H9 (cell line): ENCODE data around the gene BICD2. TPM values are rescaled to one million over a fixed set of nuclear protein-coding genes. Genes with fewer than 3 reads are reported as not detected.

Source experiments
- DNase-seq: peaks from one replicate; pipeline ENCODE4 v3.0.0-alpha.2; 2017
- H2AFZ ChIP-seq: one replicate; pipeline ENCODE4 v1.6.1; 2013; ENCODE audit warnings: mild to moderate bottlenecking, low read length, control low read depth, moderate library complexity
- H2AK5ac ChIP-seq: 2 replicates; pipeline ENCODE4 v1.6.1; 2013; ENCODE audit warnings: low read length, control low read depth, mixed read lengths; ENCODE audit not compliant: insufficient read length
- H2BK120ac ChIP-seq: one replicate; pipeline ENCODE4 v1.6.1; 2013; ENCODE audit warnings: low read depth, mild to moderate bottlenecking, low read length, control low read depth, inconsistent platforms; ENCODE audit not compliant: poor library complexity, severe bottlenecking
- H2BK12ac ChIP-seq: 2 replicates; pipeline ENCODE4 v1.6.1; 2013; ENCODE audit warnings: low read length, control low read depth, mixed read lengths, low read depth; ENCODE audit not compliant: insufficient read length
- H2BK15ac ChIP-seq: 2 replicates; pipeline ENCODE4 v1.6.1; 2013; ENCODE audit warnings: low read depth, low read length, control low read depth
- H2BK20ac ChIP-seq: one replicate; pipeline ENCODE4 v1.6.1; 2013; ENCODE audit warnings: low read depth, mild to moderate bottlenecking, low read length, control low read depth, inconsistent platforms; ENCODE audit not compliant: poor library complexity, severe bottlenecking
- H2BK5ac ChIP-seq: 2 replicates; pipeline ENCODE4 v1.6.1; 2013; ENCODE audit warnings: low read length, control low read depth, mixed read lengths; ENCODE audit not compliant: insufficient read length
- H3K14ac ChIP-seq: 2 replicates; pipeline ENCODE4 v1.6.1; 2013; ENCODE audit warnings: low read length, control low read depth; ENCODE audit not compliant: insufficient read depth
- H3K18ac ChIP-seq: 2 replicates; pipeline ENCODE4 v1.6.1; 2013; ENCODE audit warnings: low read depth, mild to moderate bottlenecking, mixed read lengths, low read length, control low read depth; ENCODE audit not compliant: insufficient read length
- H3K23ac ChIP-seq: 2 replicates; pipeline ENCODE4 v1.6.1; 2013; ENCODE audit warnings: low read length, control low read depth, mixed read lengths, low read depth; ENCODE audit not compliant: insufficient read length
- H3K23me2 ChIP-seq: 2 replicates; pipeline ENCODE4 v1.6.1; 2013; ENCODE audit warnings: low read depth, mild to moderate bottlenecking, mixed read lengths, low read length, control low read depth; ENCODE audit not compliant: insufficient read length, poor library complexity, severe bottlenecking
- H3K27ac ChIP-seq: 2 replicates; pipeline ENCODE4 v1.5.1; 2013; ENCODE audit warnings: low read length, control low read depth, mixed read lengths, low read depth; ENCODE audit not compliant: insufficient read length
- H3K27me3 ChIP-seq: 2 replicates; pipeline ENCODE4 v1.6.1; 2013; ENCODE audit warnings: low read length, control low read depth, inconsistent platforms; ENCODE audit not compliant: insufficient read depth
- H3K4ac ChIP-seq: 2 replicates; pipeline ENCODE4 v1.6.1; 2013; ENCODE audit warnings: low read depth, mild to moderate bottlenecking, control low read depth, inconsistent platforms, low read length, moderate library complexity
- H3K4me1 ChIP-seq: 2 replicates; pipeline ENCODE4 v1.6.1; 2013; ENCODE audit warnings: low read length, control low read depth, inconsistent platforms; ENCODE audit not compliant: insufficient read depth
- H3K4me2 ChIP-seq: 2 replicates; pipeline ENCODE4 v1.6.1; 2013; ENCODE audit warnings: low read length, control low read depth, mixed read lengths; ENCODE audit not compliant: insufficient read length, insufficient read depth
- H3K56ac ChIP-seq: 2 replicates; pipeline ENCODE4 v1.6.1; 2013; ENCODE audit warnings: low read depth, mild to moderate bottlenecking, mixed read lengths, low read length, control low read depth; ENCODE audit not compliant: insufficient read length
- H3K79me1 ChIP-seq: 2 replicates; pipeline ENCODE4 v1.6.1; 2013; ENCODE audit warnings: low read depth, mild to moderate bottlenecking, moderate library complexity, low read length, control low read depth, inconsistent platforms; ENCODE audit not compliant: insufficient read depth, poor library complexity, severe bottlenecking
- H3K79me2 ChIP-seq: 2 replicates; pipeline ENCODE4 v1.6.1; 2013; ENCODE audit warnings: low read length, control low read depth, inconsistent platforms; ENCODE audit not compliant: insufficient read depth
- H3K9ac ChIP-seq: 2 replicates; pipeline ENCODE4 v1.6.1; 2013; ENCODE audit warnings: low read length, control low read depth, mixed read lengths; ENCODE audit not compliant: insufficient read length; ENCODE audit errors: extremely low read depth
- H3K9me3 ChIP-seq: one replicate; pipeline ENCODE4 v1.6.1; 2013; ENCODE audit warnings: low read depth, low read length, inconsistent platforms; ENCODE audit not compliant: control insufficient read depth
- H3T11ph ChIP-seq: one replicate; pipeline ENCODE4 v1.6.1; 2013; ENCODE audit warnings: mild to moderate bottlenecking, low read length, control low read depth, inconsistent platforms
- H4K20me1 ChIP-seq: one replicate; pipeline ENCODE4 v1.6.1; 2013; ENCODE audit not compliant: control insufficient read depth, insufficient read length, insufficient read depth
- H4K5ac ChIP-seq: 2 replicates; pipeline ENCODE4 v1.6.1; 2013; ENCODE audit warnings: low read depth, mild to moderate bottlenecking, mixed read lengths, low read length, control low read depth; ENCODE audit not compliant: insufficient read length
- H4K8ac ChIP-seq: replicated peaks from 2 replicates; pipeline ENCODE4 v1.6.1; 2013; ENCODE audit warnings: low read length, control low read depth, mixed read lengths, low read depth; ENCODE audit not compliant: insufficient read length
- H4K91ac ChIP-seq: 2 replicates; pipeline ENCODE4 v1.6.1; 2013; ENCODE audit warnings: low read depth, mild to moderate bottlenecking, moderate library complexity, mixed read lengths, low read length, control low read depth; ENCODE audit not compliant: insufficient read length
- H3K27ac Mint-ChIP-seq, 3 experiments: 2 replicates in 2 of 3; 3 replicates in 1 of 3; pipeline ENCODE4 v1.8.0; 2020 to 2021; ENCODE audit warnings: mixed read lengths in 3 of 3, mild to moderate bottlenecking in 1 of 3, moderate library complexity in 1 of 3
- H3K27me3 Mint-ChIP-seq: 2 replicates; pipeline ENCODE4 v1.8.0; 2021; ENCODE audit warnings: low read depth, mild to moderate bottlenecking, moderate library complexity, mixed read lengths
- H3K36me3 Mint-ChIP-seq, 3 experiments: 2 replicates in 2 of 3; 3 replicates in 1 of 3; pipeline ENCODE4 v1.8.0; 2020 to 2021; ENCODE audit warnings: low read depth in 3 of 3, mixed read lengths in 3 of 3; ENCODE audit not compliant: insufficient read depth in 1 of 3
- H3K4me1 Mint-ChIP-seq, 2 experiments: 2 replicates each; pipeline ENCODE4 v1.8.0; 2020; ENCODE audit warnings: mixed read lengths in 2 of 2
- H3K4me3 Mint-ChIP-seq, 2 experiments: 2 replicates in 1 of 2; 3 replicates in 1 of 2; pipeline ENCODE4 v1.8.0; 2020 to 2021; ENCODE audit warnings: mild to moderate bottlenecking in 2 of 2, mixed read lengths in 2 of 2, moderate library complexity in 1 of 2
- H3K9me3 Mint-ChIP-seq, 2 experiments: 2 replicates in 1 of 2; 3 replicates in 1 of 2; pipeline ENCODE4 v1.8.0; 2020; ENCODE audit warnings: mild to moderate bottlenecking in 2 of 2, mixed read lengths in 2 of 2, moderate library complexity in 1 of 2
- WGBS: extraction: QIAGEN DNeasy Blood & Tissue Kit; methylation state at CpG from one replicate; pipeline ENCODE4 v1.1.7; 2013; ENCODE audit warnings: missing lambda C conversion rate, low lambda C conversion rate, mixed read lengths; ENCODE audit not compliant: insufficient read length; ENCODE audit errors: extremely low coverage; 5-methylcytosine and 5-hydroxymethylcytosine counted together
- total RNA-seq: library from RNA; stranded (reverse); gene quantifications from 2 replicates; pipeline ENCODE4 v1.2.1, GENCODE V29; 2021
- TF ChIP-seq, protein P1 (sequence below): fragments of 200-600 bp; sonication (generic); conservative IDR thresholded peaks from 3 replicates; pipeline ENCODE4 v1.8.0; 2021; ENCODE audit warnings: antibody characterized with exemption, mild to moderate bottlenecking

BICD2 gene
- total RNA-seq, 1 experiment from 2014 or later, result 22.3 TPM

DNA sequence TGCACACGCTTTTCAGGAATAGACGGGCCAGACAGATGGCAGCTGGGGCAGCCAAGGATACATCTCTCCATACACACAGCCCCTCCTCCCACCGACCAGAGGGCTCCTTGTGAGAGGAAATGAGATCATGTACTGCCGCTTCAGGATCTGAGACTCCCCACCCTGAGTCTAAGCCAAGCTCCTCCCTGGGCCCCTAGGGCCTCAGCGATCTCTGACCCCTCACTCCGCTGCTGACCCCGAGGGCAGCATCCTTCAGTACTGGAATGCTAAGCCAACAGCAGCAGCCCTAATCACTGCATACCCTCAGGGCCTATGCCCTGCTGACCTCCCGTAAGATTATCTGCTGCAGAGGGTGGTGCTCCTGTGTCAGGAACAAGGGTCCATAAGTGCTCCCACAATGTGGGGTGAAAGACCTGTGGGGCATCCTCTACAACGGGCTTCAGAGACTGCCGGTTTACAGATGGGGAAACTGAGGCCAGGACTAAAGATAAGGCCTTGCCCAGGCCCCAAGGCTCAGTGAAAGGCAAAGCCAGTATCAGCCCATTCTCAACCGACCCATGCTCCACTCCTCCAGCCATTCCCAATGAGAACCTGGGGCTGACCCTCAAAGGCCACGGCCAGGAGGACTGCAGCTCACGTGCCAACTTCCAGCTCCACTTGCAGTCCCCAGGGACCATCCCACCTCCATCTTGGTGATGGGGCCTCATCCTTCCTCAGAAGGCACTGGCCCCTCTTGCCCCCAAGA is 37.5 kb downstream of the BICD2 start:
- Histone ChIP-seq H3K23me2 (no peaks in the 10 kb centered on the region), H2BK20ac (no peak overlapping the region), H3K56ac (no peak overlapping the region), H2BK5ac (no peak overlapping the region), H2BK120ac (no peak overlapping the region), H3K79me1 (no peaks in the 10 kb centered on the region), H3K14ac (no peak overlapping the region), H3K9ac (no peak overlapping the region), H3K4ac (no peak overlapping the region), H4K8ac (no peak overlapping the region), H3K23ac (no peak overlapping the region), H3K79me2 (no peaks in the 10 kb centered on the region; the same call in 1 of the 2 replicates), H3K27me3 (no peaks in the 10 kb centered on the region), H2AK5ac (no peak overlapping the region), H3K18ac (no peak overlapping the region), H4K20me1 (no peaks in the 10 kb centered on the region), H2BK15ac (no peak overlapping the region), H3K4me2 (no peak overlapping the region), H4K5ac (no peak overlapping the region), H3T11ph (no peak overlapping the region), H3K27ac (no peak overlapping the region), H2AFZ (no peak overlapping the region), H4K91ac (no peak overlapping the region), H2BK12ac (no peak overlapping the region), H3K4me1 (no peaks in the 10 kb centered on the region), H3K9me3 (no peaks in the 10 kb centered on the region)
- H3K27ac Mint-ChIP-seq, result peak overlapping the region in 1 of 3 experiments; percentile 57; a peak in 3 of 7 replicates
- no peak for DNase-seq
- H3K27me3 Mint-ChIP-seq, result no peaks in the 10 kb centered on the region
- H3K4me3 Mint-ChIP-seq, result no peak overlapping the region
- WGBS, result no CpG with 5 or more reads among the region's 13 CpGs
- no peaks in the 10 kb centered on the region for H3K9me3 Mint-ChIP-seq
- TF ChIP-seq, protein P1, sequence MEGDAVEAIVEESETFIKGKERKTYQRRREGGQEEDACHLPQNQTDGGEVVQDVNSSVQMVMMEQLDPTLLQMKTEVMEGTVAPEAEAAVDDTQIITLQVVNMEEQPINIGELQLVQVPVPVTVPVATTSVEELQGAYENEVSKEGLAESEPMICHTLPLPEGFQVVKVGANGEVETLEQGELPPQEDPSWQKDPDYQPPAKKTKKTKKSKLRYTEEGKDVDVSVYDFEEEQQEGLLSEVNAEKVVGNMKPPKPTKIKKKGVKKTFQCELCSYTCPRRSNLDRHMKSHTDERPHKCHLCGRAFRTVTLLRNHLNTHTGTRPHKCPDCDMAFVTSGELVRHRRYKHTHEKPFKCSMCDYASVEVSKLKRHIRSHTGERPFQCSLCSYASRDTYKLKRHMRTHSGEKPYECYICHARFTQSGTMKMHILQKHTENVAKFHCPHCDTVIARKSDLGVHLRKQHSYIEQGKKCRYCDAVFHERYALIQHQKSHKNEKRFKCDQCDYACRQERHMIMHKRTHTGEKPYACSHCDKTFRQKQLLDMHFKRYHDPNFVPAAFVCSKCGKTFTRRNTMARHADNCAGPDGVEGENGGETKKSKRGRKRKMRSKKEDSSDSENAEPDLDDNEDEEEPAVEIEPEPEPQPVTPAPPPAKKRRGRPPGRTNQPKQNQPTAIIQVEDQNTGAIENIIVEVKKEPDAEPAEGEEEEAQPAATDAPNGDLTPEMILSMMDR, result no peak
- peaks cover 5 to 38% (median 18%) of the 10 kb centered on the region in 3 experiments for H3K36me3 Mint-ChIP-seq
- H3K4me1 Mint-ChIP-seq, result no peaks in the 10 kb centered on the region
